ENCODE results near the gene RALGPS1.
A peak's percentile ranks its signal among the peaks of the same experiment; 100 is the strongest.

The RALGPS1 gene

DNA sequence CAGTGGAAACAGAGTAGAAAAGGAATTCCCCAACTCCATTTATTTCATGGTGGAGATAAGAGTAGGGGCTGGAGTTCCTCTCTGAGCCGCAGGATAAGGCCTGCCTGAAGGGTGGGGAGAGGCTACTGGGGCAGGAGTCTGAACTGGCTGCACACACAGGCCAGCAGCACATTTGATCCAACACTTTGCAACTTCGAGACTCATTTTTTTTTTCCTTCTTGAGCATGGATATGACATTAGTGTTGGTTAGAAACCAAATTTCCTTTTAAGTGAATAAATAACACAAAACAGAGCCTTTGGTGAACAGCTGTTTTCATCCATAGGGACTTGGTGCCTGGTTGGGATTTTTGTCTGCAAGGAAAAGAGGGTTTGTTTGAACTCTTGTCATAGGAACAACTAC, 76.6 kb downstream of the RALGPS1 start:
- Mint-ChIP-seq H3K4me3 (no peak overlapping the region), H3K36me3 (ENCODE audit: insufficient read depth) (peaks cover 5% of the 10 kb centered on the region), H3K27me3 (peaks cover 6 to 13% of the 10 kb centered on the region in 2 donors)

DNA sequence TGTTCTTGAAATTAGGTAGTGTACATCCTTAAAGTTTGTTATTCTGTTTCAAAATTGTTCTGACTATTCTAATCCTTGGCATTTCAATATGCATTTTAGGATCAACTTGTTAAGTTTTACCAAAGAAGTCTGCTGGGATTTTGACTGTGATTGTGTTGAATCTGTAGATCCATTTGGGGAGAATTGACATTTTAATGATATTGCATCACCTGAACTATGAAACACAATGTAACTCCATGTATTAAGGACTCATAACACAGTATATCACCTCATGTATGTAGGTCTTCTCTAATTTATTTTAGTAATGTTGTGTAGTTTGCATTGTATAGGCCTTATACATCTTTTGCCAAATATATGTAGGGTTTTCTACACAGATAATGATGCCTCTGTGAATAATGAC, 77.8 kb downstream of the RALGPS1 start:
- Mint-ChIP-seq H3K36me3 (ENCODE audit: insufficient read depth) (peaks cover 2% of the 10 kb centered on the region), H3K27me3 (peaks cover 6 to 13% of the 10 kb centered on the region in 2 donors), H3K9me3 (peaks cover 0 to 2% of the 10 kb centered on the region in 2 donors), H3K27ac (no peak overlapping the region), H3K4me1 (ENCODE audit: low read depth in 2 of 2) (peaks cover 26 to 29% of the 10 kb centered on the region in 2 donors), H3K4me3 (no peak overlapping the region)
- no peak for ATAC-seq (replicated peaks)
- no peak for DNase-seq

More for the DNA sequence above, 76.6 kb downstream of the RALGPS1 start:
- no peak overlapping the region for H3K27ac Mint-ChIP-seq
- DNase-seq = no peak
- no peak for ATAC-seq (replicated peaks)
- peaks cover 39 to 41% of the 10 kb centered on the region in 2 donors for H3K4me1 Mint-ChIP-seq (ENCODE audit: low read depth in 2 of 2)
- H3K9me3 Mint-ChIP-seq = peaks cover 0 to 2% of the 10 kb centered on the region in 2 donors

DNA sequence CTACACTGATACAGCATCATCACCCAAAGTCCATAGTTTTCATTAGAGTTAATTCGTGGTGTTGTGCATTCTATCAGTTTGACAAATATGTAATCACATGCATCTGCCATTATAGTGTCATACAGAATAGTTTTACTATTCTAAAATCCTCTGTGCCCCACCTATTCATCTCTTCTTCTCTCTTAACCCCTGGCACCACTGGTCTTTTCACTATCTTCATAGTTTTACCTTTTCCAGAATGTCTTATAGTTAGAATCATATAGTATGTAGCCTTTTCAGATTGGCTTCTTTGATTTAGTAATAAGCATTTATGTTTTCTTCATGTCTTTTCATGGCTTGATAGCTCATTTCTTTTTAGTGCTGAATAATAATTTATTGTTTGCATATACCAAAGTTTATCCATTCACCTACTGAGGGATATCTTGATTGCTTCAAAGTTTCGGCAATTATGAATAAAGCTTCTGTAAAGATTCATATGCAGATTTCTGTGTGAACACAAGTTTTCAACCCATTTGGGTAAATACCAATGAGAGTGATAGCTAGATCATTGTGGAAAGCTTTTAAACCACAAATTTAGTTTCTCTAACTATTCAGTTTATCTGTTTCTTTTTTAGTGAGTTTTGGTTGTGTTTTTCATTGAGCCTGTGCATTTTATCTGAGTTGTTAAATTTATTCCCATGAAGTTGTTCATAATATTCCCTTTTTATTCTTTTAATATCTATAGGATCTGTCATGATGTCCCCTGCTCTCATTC, 84.9 kb downstream of the RALGPS1 start:
- no peak for ATAC-seq (replicated peaks)
- Mint-ChIP-seq H3K27me3 (no peaks in the 10 kb centered on the region), H3K27ac (no peak overlapping the region), H3K4me3 (no peak overlapping the region), H3K4me1 (ENCODE audit: low read depth in 2 of 2) (peaks cover 5 to 9% of the 10 kb centered on the region in 2 donors), H3K36me3 (ENCODE audit: insufficient read depth) (no peaks in the 10 kb centered on the region), H3K9me3 (no peaks in the 10 kb centered on the region)
- no peak for DNase-seq

DNA sequence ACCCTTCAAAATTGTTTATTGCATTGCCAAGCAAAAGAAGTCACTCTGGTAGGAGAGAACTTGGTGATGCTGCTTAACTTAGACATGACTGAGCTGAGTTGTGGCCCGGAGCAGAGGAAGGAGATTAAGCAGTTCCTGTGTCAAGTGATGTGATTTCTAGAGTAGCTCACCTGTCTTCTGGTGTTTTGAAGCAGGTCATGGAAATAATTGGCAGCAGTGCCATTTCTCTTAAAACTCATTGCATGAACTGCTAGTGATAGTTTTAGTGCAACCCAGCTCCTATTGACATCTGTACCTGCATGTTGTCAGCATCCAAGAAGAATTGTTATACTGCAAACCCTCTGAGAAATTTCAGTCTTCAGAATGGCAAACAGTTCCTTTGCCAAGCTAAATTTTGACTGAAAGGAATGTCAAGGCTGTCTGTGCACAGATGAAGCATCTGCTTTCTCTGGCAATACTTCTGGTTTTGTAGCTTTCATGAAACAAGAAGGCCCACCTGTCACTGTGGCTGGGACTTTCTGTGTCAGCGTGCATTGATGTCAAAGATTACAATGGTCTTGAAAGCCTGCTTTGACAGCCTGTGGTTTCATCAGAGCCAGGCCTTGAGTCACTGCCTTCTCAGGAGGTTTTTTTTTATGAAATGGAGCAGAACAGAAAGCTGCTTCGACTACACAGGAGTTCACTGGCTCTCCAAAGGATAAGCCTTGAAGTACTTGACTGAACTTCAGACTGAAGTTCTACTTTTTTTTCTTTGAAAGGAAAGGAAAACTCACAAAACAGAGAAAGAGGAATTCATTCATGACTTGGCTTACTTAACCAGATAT, 90.6 kb downstream of the RALGPS1 start:
- no peaks in the 10 kb centered on the region for H3K9me3 Mint-ChIP-seq
- no peaks in the 10 kb centered on the region for H3K27me3 Mint-ChIP-seq

DNA sequence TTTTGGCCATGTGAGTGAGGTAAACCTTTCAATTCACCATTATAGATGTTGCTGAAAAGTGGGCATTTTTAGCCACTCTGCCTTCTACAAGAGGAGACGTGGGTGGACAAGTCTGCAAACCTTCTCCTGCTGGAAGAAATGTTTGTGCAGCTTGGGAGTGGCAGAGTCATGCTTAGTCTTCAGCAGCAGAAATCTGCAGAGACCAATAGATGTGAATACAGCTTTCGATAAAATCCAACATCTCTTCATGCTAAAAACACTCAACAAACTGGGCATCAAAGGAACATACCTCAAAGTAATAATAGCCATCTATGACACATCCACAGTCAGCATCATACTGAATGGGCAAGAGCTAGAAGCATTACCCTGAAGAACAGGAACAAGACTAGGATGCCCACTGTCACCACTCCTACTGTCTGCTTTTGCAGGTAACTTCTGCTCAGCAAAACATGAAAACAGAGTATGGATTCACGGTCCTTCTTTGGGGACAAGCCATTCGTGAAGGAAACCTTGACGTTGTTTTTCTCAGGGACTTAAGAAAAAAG, 91.3 kb downstream of the RALGPS1 start:
- Mint-ChIP-seq H3K27me3 (no peaks in the 10 kb centered on the region), H3K4me3 (peak overlapping the region in 1 of 2 donors; percentile 36), H3K4me1 (ENCODE audit: low read depth in 2 of 2) (peaks cover 17 to 24% of the 10 kb centered on the region in 2 donors), H3K9me3 (no peaks in the 10 kb centered on the region), H3K27ac (peak overlapping the region; percentile 39 to 96), H3K36me3 (ENCODE audit: insufficient read depth) (no peaks in the 10 kb centered on the region)
- DNase-seq = no peak
- no peak for ATAC-seq (replicated peaks)

More for the DNA sequence above, 90.6 kb downstream of the RALGPS1 start:
- peak; percentile 59 to 60 (median 59) for DNase-seq
- Mint-ChIP-seq H3K36me3 (ENCODE audit: insufficient read depth) (no peaks in the 10 kb centered on the region), H3K27ac (peak overlapping the region; percentile 39 to 96), H3K4me1 (ENCODE audit: low read depth in 2 of 2) (peaks cover 18 to 24% of the 10 kb centered on the region in 2 donors), H3K4me3 (peak overlapping the region in 1 of 2 donors; percentile 36)
- ATAC-seq (replicated peaks) = peak; percentile 99

DNA sequence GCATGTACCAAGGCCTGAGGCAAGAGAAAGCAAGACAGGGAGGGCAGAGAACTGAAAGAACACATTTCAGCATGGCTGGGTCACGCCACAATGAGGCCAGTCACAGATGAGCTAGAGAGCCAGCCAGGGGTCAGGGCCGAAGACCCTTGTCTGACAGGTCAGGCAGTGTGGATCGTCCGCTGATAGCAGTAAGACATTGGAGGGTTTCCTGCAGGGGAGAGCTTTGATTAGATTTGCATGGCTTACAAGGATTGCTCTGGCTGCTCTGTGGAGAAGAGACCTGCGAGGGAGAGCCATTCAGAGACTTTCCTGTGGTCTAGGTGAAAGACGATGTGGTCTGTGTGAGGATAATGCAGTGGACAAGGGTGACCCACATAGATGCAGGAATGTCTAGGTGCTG, 93.1 kb downstream of the RALGPS1 start:
- Mint-ChIP-seq H3K4me3 (no peak overlapping the region), H3K27me3 (no peaks in the 10 kb centered on the region), H3K9me3 (no peaks in the 10 kb centered on the region)

DNA sequence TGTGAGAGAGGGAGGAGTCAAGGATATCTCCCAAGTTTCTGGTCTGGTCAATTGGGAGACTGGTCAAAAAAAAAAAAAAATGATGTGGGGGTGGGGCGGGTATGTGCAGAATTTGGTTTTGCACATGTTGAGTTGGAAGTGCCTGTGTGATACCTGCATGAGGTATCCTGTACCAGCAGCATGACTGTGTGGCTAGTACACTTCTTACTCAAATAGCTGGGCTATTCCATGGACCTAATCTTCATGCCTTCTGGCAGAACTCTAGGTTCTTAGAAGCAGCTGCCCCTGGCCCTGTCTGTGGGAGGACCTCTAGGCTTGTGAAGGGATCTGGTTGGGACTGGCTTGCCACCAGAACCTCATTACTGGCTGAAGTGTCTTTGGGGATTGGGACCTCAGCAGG, 93.5 kb downstream of the RALGPS1 start:
- H3K27ac Mint-ChIP-seq = no peak overlapping the region
- no peaks in the 10 kb centered on the region for H3K27me3 Mint-ChIP-seq
- no peaks in the 10 kb centered on the region for H3K9me3 Mint-ChIP-seq
- ATAC-seq (replicated peaks) (no peak), DNase-seq (no peak)
- H3K4me1 Mint-ChIP-seq (ENCODE audit: low read depth in 2 of 2) = peaks cover 17 to 24% of the 10 kb centered on the region in 2 donors
- H3K4me3 Mint-ChIP-seq = no peak overlapping the region
- H3K36me3 Mint-ChIP-seq (ENCODE audit: insufficient read depth) = peaks cover 3% of the 10 kb centered on the region

More for the DNA sequence above, 93.1 kb downstream of the RALGPS1 start:
- Mint-ChIP-seq H3K27ac (peak overlapping the region; percentile 5 to 53), H3K4me1 (ENCODE audit: low read depth in 2 of 2) (peaks cover 17 to 24% of the 10 kb centered on the region in 2 donors), H3K36me3 (ENCODE audit: insufficient read depth) (peaks cover 3% of the 10 kb centered on the region)
- DNase-seq = no peak
- ATAC-seq (replicated peaks) = no peak

DNA sequence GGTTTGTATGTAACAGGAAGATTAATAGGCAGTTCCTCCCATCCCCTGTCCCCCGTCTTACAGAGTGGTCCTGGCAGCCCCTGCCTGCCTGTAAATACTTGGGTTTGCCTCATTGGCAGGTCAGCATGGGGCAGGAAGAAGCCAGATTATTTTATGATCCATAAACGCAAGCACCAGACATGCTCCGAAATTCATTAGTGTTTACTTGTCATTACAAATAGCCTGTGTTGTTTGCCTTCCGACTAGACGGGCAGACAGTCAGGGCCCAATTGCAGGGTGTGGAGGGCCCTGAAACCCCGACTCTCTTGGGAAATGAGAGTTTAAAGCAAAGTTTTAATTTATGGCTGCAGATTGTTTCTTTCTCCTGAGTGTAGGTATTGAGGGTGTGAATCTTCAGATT, 97.2 kb downstream of the RALGPS1 start:
- no peak overlapping the region for H3K4me3 Mint-ChIP-seq
- peaks cover 3% of the 10 kb centered on the region for H3K36me3 Mint-ChIP-seq (ENCODE audit: insufficient read depth)
- H3K27me3 Mint-ChIP-seq = no peaks in the 10 kb centered on the region
- H3K4me1 Mint-ChIP-seq (ENCODE audit: low read depth in 2 of 2) = peaks cover 0 to 7% of the 10 kb centered on the region in 2 donors
- DNase-seq (no peak), ATAC-seq (replicated peaks) (no peak)
- no peak overlapping the region for H3K27ac Mint-ChIP-seq
- no peaks in the 10 kb centered on the region for H3K9me3 Mint-ChIP-seq

DNA sequence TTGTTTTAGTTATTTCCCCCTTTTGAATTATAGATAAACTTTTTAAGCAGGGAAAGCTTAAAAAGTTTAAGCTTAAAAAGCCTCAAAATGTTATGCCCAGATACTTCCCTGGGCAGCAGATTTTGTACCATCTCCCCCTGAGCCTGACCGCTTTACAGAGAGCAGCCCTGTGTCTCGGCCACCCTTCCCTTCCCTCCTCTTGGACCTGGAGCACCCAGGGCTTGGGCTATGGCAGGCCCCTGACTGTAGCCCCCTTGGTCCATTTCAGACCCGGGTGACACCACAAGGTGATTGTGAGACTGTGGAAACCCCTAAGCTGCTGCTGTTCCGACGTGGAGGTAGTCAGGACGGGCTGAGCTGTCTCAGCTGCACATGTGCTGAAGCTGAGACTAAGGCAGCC, 97.7 kb downstream of the RALGPS1 start:
- peaks cover 3% of the 10 kb centered on the region for H3K36me3 Mint-ChIP-seq (ENCODE audit: insufficient read depth)
- H3K9me3 Mint-ChIP-seq = no peaks in the 10 kb centered on the region
- peak overlapping the region in 1 of 2 donors; percentile 12 for H3K27ac Mint-ChIP-seq
- H3K27me3 Mint-ChIP-seq = no peaks in the 10 kb centered on the region
- no peak for ATAC-seq (replicated peaks)
- H3K4me3 Mint-ChIP-seq = no peak overlapping the region
- no peak for DNase-seq
- H3K4me1 Mint-ChIP-seq (ENCODE audit: low read depth in 2 of 2) = peaks cover 0 to 7% of the 10 kb centered on the region in 2 donors

DNA sequence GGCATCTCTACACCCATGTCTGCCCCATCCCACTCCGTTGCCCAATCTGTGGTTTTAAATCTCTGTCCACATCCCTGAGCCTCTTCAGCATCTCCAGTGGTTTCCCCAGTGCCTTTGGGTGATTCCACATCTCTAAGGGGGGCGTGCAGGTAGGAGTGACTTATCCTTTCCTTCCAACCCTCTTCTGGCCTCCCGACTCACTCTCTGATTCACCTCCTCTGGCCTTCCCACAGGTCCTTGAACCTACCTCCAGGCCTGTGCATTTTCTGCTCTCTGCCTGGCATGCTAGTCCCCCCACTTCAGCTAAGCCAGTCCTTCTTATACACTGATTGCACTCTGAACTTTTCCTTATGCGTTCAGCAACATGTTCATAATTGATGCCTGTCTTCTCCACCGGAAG, 99.0 kb downstream of the RALGPS1 start:
- DNase-seq (no peak), ATAC-seq (replicated peaks) (no peak)
- no peaks in the 10 kb centered on the region for H3K9me3 Mint-ChIP-seq

DNA sequence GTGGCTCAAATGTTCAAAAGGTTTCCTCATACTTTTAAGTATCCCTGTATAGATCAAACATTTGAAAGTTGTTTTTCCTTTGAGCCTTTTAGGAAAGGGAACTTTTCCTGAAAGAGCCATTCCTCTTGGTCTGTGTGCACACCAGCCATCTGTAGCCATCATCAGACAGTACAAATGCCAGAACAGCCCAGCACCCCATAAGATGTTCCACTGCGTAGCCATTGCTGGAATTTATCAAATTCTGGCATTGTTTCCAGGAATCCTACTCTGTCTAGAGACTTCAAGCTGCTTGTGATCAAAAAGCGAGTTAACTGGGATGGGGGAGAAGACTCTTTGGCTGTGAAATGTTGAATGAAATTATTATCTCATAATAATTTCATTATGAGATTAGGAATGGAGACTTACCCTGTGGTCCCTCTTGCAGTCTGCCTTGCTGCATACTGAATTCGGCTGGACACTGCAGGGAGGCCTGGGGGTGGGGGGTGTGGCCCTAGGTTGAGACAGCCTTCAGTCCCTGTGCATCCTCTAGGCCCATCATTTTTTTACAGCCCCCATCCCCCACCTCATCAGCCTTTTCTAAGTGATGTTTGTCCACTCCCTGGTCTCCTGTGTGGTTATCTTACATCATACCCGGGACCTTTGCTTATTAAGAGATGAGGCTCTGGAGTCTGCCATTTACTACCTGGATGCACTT, 99.8 kb downstream of the RALGPS1 start:
- H3K27ac Mint-ChIP-seq = no peak overlapping the region
- ATAC-seq (replicated peaks) (no peak), DNase-seq (no peak)
- H3K4me1 Mint-ChIP-seq (ENCODE audit: low read depth in 2 of 2) = no peaks in the 10 kb centered on the region
- no peaks in the 10 kb centered on the region for H3K9me3 Mint-ChIP-seq
- H3K36me3 Mint-ChIP-seq (ENCODE audit: insufficient read depth) = peaks cover 3% of the 10 kb centered on the region
- H3K4me3 Mint-ChIP-seq = no peak overlapping the region
- no peaks in the 10 kb centered on the region for H3K27me3 Mint-ChIP-seq

More for the DNA sequence above, 99.0 kb downstream of the RALGPS1 start:
- Mint-ChIP-seq H3K27me3 (no peaks in the 10 kb centered on the region), H3K4me1 (ENCODE audit: low read depth in 2 of 2) (no peaks in the 10 kb centered on the region), H3K4me3 (no peak overlapping the region), H3K36me3 (ENCODE audit: insufficient read depth) (peaks cover 3% of the 10 kb centered on the region), H3K27ac (peak overlapping the region in 1 of 2 donors; percentile 22)

DNA sequence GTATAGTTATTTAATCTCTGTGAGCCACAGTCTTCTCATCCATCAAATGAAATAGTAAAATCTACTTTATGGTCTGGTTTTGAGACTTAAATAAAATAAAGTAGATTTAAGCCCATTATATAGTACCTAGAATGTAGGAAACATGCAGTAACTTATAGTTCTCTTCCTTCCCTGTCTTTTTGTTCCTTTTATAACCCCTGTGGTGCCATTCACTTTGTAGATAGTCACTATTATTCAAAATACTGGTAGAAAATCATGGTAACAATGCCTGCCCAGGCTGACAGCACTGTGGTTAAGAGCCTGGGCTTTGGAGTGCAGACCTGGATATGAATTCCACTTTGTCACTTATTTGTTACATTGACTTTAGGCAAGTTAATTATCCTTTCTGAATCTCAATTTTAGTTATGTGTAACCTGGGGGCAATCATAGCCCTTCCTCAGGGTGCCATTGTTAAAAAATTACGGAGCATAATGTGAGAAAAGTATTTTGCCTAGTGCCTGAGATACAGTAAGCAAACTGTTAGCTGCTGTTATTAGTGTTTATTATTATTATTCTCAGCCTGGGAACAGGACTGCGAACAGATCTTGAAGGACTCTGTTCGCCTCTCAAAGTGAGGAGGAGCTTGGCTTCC, 100.4 kb downstream of the RALGPS1 start:
- no peak for ATAC-seq (replicated peaks)
- DNase-seq = no peak
- H3K36me3 Mint-ChIP-seq (ENCODE audit: insufficient read depth) = peaks cover 3% of the 10 kb centered on the region
- H3K27me3 Mint-ChIP-seq = no peaks in the 10 kb centered on the region
- no peak overlapping the region for H3K27ac Mint-ChIP-seq
- no peaks in the 10 kb centered on the region for H3K4me1 Mint-ChIP-seq (ENCODE audit: low read depth in 2 of 2)
- no peaks in the 10 kb centered on the region for H3K9me3 Mint-ChIP-seq
- no peak overlapping the region for H3K4me3 Mint-ChIP-seq

All from effector memory CD8-positive, alpha-beta T cell (primary cell).